ENCODE data around the gene CCDC137. TPM values are rescaled to one million over a fixed set of nuclear protein-coding genes. Genes with fewer than 3 reads are reported as not detected.
A peak's percentile ranks its signal among the peaks of the same experiment; 100 is the strongest.

The CCDC137 gene
- polyA plus RNA-seq, 3 donors: 2.4 to 8.8 (median 3.6) TPM

DNA sequence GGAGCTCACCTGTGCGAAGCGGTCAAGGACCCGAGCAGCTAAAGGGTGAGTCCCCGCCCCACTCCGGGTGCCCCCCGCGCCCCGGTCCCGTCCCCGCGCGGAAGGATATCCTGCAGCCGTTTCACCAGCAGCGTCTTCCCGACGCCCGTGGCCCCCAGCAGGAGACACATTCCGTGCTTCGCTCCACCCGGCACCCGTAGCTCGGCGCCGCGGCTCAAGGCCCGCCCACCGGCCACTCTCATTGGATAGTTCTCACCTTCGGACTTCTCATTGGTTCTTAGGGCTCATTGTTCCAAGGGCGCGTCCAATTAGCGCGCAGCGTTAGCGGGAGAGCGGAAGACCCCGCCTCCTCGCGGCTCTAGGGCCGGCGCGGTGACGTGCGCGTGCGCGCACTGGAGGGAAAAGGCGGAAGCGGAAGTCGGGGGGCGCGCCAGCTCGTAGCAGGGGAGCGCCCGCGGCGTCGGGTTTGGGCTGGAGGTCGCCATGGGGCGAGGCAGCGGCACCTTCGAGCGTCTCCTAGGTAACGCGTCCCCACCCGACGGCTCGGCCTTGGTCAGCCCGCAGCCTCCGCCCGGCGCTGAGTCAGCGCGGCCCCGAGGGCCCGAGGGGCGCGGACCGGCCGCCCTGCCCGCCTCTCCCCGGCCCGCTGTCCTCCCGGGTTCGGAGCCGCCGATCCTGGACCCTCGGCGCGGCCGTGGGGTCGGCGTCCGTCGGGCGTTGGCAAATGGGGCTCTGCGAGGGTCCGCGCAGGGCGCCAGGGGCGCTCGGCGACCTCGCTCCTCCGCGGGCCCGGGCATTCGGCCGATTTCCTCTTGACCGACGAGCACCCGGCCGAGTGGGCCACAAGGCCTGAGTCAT is 17.3 kb downstream of the CCDC137 start, which contains the start of the genes ARL16 and HGS:
ARL16 (minus strand) TSS at position 214 of the 858 bp plus-strand sequence; CDS start at position 170, 44 bp downstream.
HGS (plus strand) TSS at position 428 of the 858 bp plus-strand sequence; CDS start at position 484, 56 bp downstream.
- peak within 1 kb of the TSS; percentile 84 to 99 (median 97) for H3K4me3 ChIP-seq (replicated peaks in 1 of 3; ENCODE audit: low read depth in 2 of 3, low read length in 3 of 3)
- TF ChIP-seq CTCF (IDR thresholded peaks at IDR 0.05): no peak
- no peaks in the 10 kb centered on the region for H3K27me3 ChIP-seq (ENCODE audit: control insufficient read depth in 2 of 2, insufficient read depth in 2 of 2, low read length in 2 of 2)
- peaks cover 74% of the 10 kb centered on the region for H3K79me2 ChIP-seq (ENCODE audit: insufficient read depth, low read length)
- Mint-ChIP-seq H3K4me3 (peak within 1 kb of the TSS; percentile 87 to 92), H3K9me3 (no peaks in the 10 kb centered on the region), H3K4me1 (peaks cover 25% of the 10 kb centered on the region), H3K27me3 (ENCODE audit: low read depth in 3 of 3) (peaks cover 0 to 1% (median 0%) of the 10 kb centered on the region in 3 donors), H3K27ac (peak within 1 kb of the TSS; percentile 86 to 98 (median 94)), H3K36me3 (peaks cover 31 to 51% of the 10 kb centered on the region in 2 donors)
- H3K4me1 ChIP-seq (ENCODE audit: control insufficient read depth in 1 of 2, insufficient read depth in 2 of 2, low read length in 2 of 2): peaks cover 22 to 25% of the 10 kb centered on the region in 2 donors
- H3K36me3 ChIP-seq (replicated peaks in 1 of 2; ENCODE audit: control insufficient read depth in 1 of 2, insufficient read depth in 2 of 2, low read length in 2 of 2): peaks cover 43 to 45% of the 10 kb centered on the region in 2 donors
- under 1% methylated on average over 107 of the region's 112 CpGs for WGBS (ENCODE audit: insufficient coverage)
- peak within 1 kb of the TSS; percentile 93 for H3K4me2 ChIP-seq (replicated peaks; ENCODE audit: extremely low read depth, low read length, poor library complexity, severe bottlenecking)
- peak within 1 kb of the TSS; percentile 93 for H2AFZ ChIP-seq (ENCODE audit: insufficient read depth, low read depth, low read length, poor library complexity, severe bottlenecking)
- peak within 1 kb of the TSS; percentile 98 for H3K9ac ChIP-seq (ENCODE audit: insufficient read depth, low read length, poor library complexity, severe bottlenecking)
- peak; percentile 98 to 99 (median 99) for DNase-seq
- H3K27ac ChIP-seq (ENCODE audit: low read depth in 1 of 2, low read length in 2 of 2): peak within 1 kb of the TSS; percentile 51 to 94
- intact Hi-C loops (cut with micrococcal nuclease): loop anchor here (1.0 to 2.0 kb wide), 4 partner anchors 17 to 19 kb away; partner anchors contain the start of genes MRPL12 (in 2 of the 2), CCDC137 (in 1 of the 2) and OXLD1 (in 1 of the 2)
- H3K9me3 ChIP-seq (replicated peaks in 1 of 2; ENCODE audit: control insufficient read depth in 1 of 2, insufficient read depth in 1 of 2, low read length in 2 of 2): no peaks in the 10 kb centered on the region
- peaks cover 49% of the 10 kb centered on the region for H4K20me1 ChIP-seq (ENCODE audit: insufficient read depth, low read length)

DNA sequence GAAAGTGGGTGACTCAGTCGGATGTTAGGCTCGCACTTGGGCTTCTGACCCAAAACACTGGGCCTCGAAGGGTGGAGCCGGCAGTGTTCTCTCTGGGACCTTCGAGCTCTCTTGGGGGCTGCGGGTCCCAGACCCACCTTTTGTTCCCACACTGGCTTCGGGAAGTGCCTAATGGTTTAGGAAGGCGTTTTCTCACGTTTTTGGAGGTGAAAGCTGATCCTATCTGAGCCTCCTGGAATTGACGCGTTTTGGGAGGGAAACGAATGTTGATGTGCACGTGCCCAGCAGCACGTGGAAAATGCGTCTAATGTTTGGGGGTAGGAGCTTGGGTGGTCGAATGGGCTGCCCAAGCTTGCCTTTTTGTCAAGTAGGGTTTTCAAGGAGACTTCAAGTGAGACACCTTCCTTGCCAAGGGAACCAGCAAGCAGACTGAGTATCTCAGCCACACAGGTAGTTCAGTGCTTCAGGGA is 17.9 kb downstream of the CCDC137 start:
- H4K20me1 ChIP-seq (ENCODE audit: insufficient read depth, low read length): peaks cover 56% of the 10 kb centered on the region

More for the DNA sequence above, 17.9 kb downstream of the CCDC137 start:
- peak overlapping the region; percentile 87 to 92 for H3K4me3 Mint-ChIP-seq
- TF ChIP-seq CTCF (IDR thresholded peaks at IDR 0.05): no peak
- intact Hi-C loops (cut with micrococcal nuclease): loop anchor here in 1 of 2 donors (1.0 kb wide), 1 partner anchor 19 kb away; the partner anchor contains the start of gene MRPL12
- H3K36me3 ChIP-seq (replicated peaks in 1 of 2; ENCODE audit: control insufficient read depth in 1 of 2, insufficient read depth in 2 of 2, low read length in 2 of 2): peaks cover 50 to 52% of the 10 kb centered on the region in 2 donors
- H3K4me1 Mint-ChIP-seq: peaks cover 25% of the 10 kb centered on the region
- no peak for DNase-seq
- H3K9ac ChIP-seq (ENCODE audit: insufficient read depth, low read length, poor library complexity, severe bottlenecking): peak overlapping the region; percentile 98
- H3K27ac Mint-ChIP-seq: peak overlapping the region; percentile 86 to 98 (median 94)
- peaks cover 38 to 58% of the 10 kb centered on the region in 2 donors for H3K36me3 Mint-ChIP-seq
- H3K4me3 ChIP-seq (replicated peaks in 1 of 3; ENCODE audit: low read depth in 2 of 3, low read length in 3 of 3): peak overlapping the region; percentile 84 to 99 (median 97)
- H3K27ac ChIP-seq (ENCODE audit: low read depth in 1 of 2, low read length in 2 of 2): peak overlapping the region; percentile 51 to 94
- no peaks in the 10 kb centered on the region for H3K9me3 Mint-ChIP-seq
- peak overlapping the region; percentile 93 for H3K4me2 ChIP-seq (replicated peaks; ENCODE audit: extremely low read depth, low read length, poor library complexity, severe bottlenecking)
- H3K79me2 ChIP-seq (ENCODE audit: insufficient read depth, low read length): peaks cover 80% of the 10 kb centered on the region
- peaks cover 0 to 1% (median 0%) of the 10 kb centered on the region in 3 donors for H3K27me3 Mint-ChIP-seq (ENCODE audit: low read depth in 3 of 3)
- peak overlapping the region; percentile 93 for H2AFZ ChIP-seq (ENCODE audit: insufficient read depth, low read depth, low read length, poor library complexity, severe bottlenecking)
- 2% methylated on average over 16 of the region's 16 CpGs for WGBS (ENCODE audit: insufficient coverage)
- peaks cover 22 to 25% of the 10 kb centered on the region in 2 donors for H3K4me1 ChIP-seq (ENCODE audit: control insufficient read depth in 1 of 2, insufficient read depth in 2 of 2, low read length in 2 of 2)
- H3K9me3 ChIP-seq (replicated peaks in 1 of 2; ENCODE audit: control insufficient read depth in 1 of 2, insufficient read depth in 1 of 2, low read length in 2 of 2): no peaks in the 10 kb centered on the region
- H3K27me3 ChIP-seq (ENCODE audit: control insufficient read depth in 2 of 2, insufficient read depth in 2 of 2, low read length in 2 of 2): no peaks in the 10 kb centered on the region
